Fibroblast of peridontal ligament (primary cell): ENCODE data around the gene DTNA.

ENCODE experiments used
- DNase-seq: peaks from one replicate; pipeline ENCODE4 v3.0.0-alpha.2; 2010; ENCODE audit errors: extremely low read depth

Gene DTNA

GRCh38 chr18:34933909-34934661, 224.0 kb downstream of the DTNA start:
- no peak for DNase-seq

DNA sequence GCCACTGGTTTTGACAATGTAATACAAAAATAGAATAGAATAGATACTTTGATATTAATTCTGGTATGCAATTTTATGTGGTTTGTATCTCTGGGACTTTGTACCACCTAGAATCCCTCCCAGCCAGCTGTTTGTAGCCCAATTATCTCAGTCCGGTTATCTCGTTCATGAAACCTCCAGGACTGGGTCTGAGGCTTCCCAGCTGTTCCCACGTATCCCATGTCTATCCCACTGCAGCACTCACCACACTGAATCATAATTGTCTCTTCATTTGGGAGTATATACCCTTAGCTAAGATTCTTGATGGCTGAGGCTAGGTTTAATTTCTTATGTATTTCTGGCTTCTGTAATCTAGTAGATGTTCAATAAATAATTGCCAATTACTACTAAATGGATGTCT, 226.7 kb downstream of the DTNA start:
- DNase-seq: no peak

DNA sequence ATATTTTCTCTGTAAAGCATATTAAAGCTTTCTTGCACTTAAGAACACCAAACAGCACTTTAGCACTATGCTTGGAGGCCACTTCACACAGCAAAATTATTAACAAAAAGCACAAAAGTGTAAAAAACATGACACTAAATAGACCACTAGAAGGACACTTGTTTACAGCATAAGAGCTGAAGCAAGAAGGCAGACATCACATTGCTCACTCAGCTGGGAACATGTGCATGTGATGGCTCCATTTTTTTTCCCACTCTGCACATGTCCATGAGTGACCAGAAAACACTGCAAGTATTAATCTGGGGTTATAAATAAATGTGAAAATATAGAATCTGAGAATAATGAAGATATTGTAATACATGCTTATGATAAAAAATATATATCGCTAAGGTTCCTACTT, 228.0 kb downstream of the DTNA start:
- DNase-seq: no peak
